H1 (cell line): ENCODE measurements around the gene SUSD6. TPM values are rescaled to one million over a fixed set of nuclear protein-coding genes. Genes with fewer than 3 reads are reported as not detected.

Experiments used
- SUZ12 ChIP-seq: fragments of 200-600 bp; sonication (generic); IDR thresholded peaks from 2 replicates; pipeline ENCODE4 v1.6.1; 2012; ENCODE audit warnings: mild to moderate bottlenecking, inconsistent platforms, low read length, moderate library complexity, mixed read lengths
- polyA plus RNA-seq, 7 experiments: library from polyadenylated mRNA; depleted of rRNA in 3 of 7; stranded (reverse) in 5 of 7; unstranded in 2 of 7; fragments of >200 nt in 5 of 7; fragments of 200-250 nt in 2 of 7; gene quantifications; 1 replicate in 5 of 7; 2 replicates in 1 of 7; 4 replicates in 1 of 7; pipeline versions ENCODE4 v1.2.1 to v1.2.3, GENCODE V29; 2011 to 2013; ENCODE audit warnings: missing spikeins in 2 of 7, mixed read lengths in 2 of 7
- total RNA-seq: library from RNA; stranded (reverse); fragmentation: NEBNext Ultra II Directional; extraction: Animal tissue kit (Norgen Biotek cat#: 25700); gene quantifications from 2 replicates; pipeline ENCODE4 v1.2.1, GENCODE V29; 2021

SUSD6 gene
- total and polyA plus RNA-seq, 2 of the 8 experiments (the other 6 are each of a cell fraction or from before 2014, with no cell fraction given) = 3.0 to 3.8 TPM

GRCh38 chr14:69572030-69572840, 39.2 kb upstream of the SUSD6 start (continued):
- TF ChIP-seq SUZ12 = peak; percentile 29
- TF ChIP-seq, all 59 proteins: peak for 6
